DOHH2 (cell line): ENCODE data around the gene ANK3.

Source experiments
- H3F3A ChIP-seq: fragments of 200-600 bp; sonication (generic), shearing (Covaris generic); 2 replicates; pipeline ENCODE4 v1.6.0; 2016; ENCODE audit warnings: antibody characterized with exemption, mild to moderate bottlenecking; ENCODE audit not compliant: control insufficient read depth, insufficient read depth
- H3K27ac ChIP-seq: fragments of 200-600 bp; sonication (generic); 2 replicates; pipeline ENCODE4 v1.5.1; 2014; ENCODE audit warnings: low read depth, mild to moderate bottlenecking, low read length, moderate library complexity
- H3K27me3 ChIP-seq: fragments of 200-600 bp; sonication (generic); 2 replicates; pipeline ENCODE4 v1.6.1; 2014; ENCODE audit warnings: mild to moderate bottlenecking, low read length, mixed read lengths; ENCODE audit not compliant: control insufficient read depth
- H3K36me3 ChIP-seq: fragments of 200-600 bp; sonication (generic); 2 replicates; pipeline ENCODE4 v1.6.1; 2014; ENCODE audit warnings: mild to moderate bottlenecking, low read length, moderate library complexity, mixed read lengths; ENCODE audit not compliant: control insufficient read depth
- H3K4me1 ChIP-seq: fragments of 200-600 bp; sonication (generic); 2 replicates; pipeline ENCODE4 v1.6.1; 2014; ENCODE audit warnings: mild to moderate bottlenecking, low read length, mixed read lengths; ENCODE audit not compliant: control insufficient read depth
- H3K4me2 ChIP-seq: fragments of 200-600 bp; sonication (generic); 2 replicates; pipeline ENCODE4 v1.6.0; 2014; ENCODE audit warnings: mild to moderate bottlenecking, low read length, moderate library complexity
- H3K4me3 ChIP-seq: fragments of 200-600 bp; sonication (generic); 2 replicates; pipeline ENCODE4 v1.5.1; 2014; ENCODE audit warnings: mild to moderate bottlenecking, low read length, mixed read lengths
- H3K79me2 ChIP-seq: fragments of 200-600 bp; sonication (generic); 2 replicates; pipeline ENCODE4 v1.6.1; 2014; ENCODE audit warnings: mild to moderate bottlenecking, low read length, mixed read lengths; ENCODE audit not compliant: control insufficient read depth
- H3K9me2 ChIP-seq: fragments of 200-600 bp; sonication (generic); replicated peaks from 2 replicates; pipeline ENCODE4 v1.6.1; 2014; ENCODE audit warnings: mild to moderate bottlenecking, low read length, mixed read lengths; ENCODE audit not compliant: control insufficient read depth
- H3K9me3 ChIP-seq: fragments of 200-600 bp; sonication (generic); 2 replicates; pipeline ENCODE4 v1.6.1; 2014; ENCODE audit warnings: antibody characterized with exemption, low read length, mixed read lengths; ENCODE audit not compliant: control insufficient read depth, insufficient read depth
- H4K20me1 ChIP-seq: fragments of 200-600 bp; sonication (generic); 2 replicates; pipeline ENCODE4 v1.6.0; 2014; ENCODE audit warnings: low read depth, mild to moderate bottlenecking, antibody characterized with exemption, low read length, moderate library complexity; ENCODE audit not compliant: control insufficient read depth, insufficient read depth
- EZH2phosphoT487 ChIP-seq: fragments of 200-600 bp; sonication (generic); IDR thresholded peaks from 2 replicates; pipeline ENCODE4 v1.6.1; 2017; ENCODE audit warnings: borderline replicate concordance, mild to moderate bottlenecking, antibody characterized with exemption, low read length, moderate library complexity, mixed read lengths
- TF ChIP-seq, protein P1 (sequence below): fragments of 200-600 bp; sonication (generic); IDR thresholded peaks from one replicate; pipeline ENCODE4 v1.5.1; 2014; ENCODE audit warnings: antibody characterized with exemption, mild to moderate bottlenecking, low read depth, low read length; ENCODE audit not compliant: poor library complexity, severe bottlenecking

Gene ANK3

GRCh38 chr10:60304829-60305379, 84.8 kb downstream of the ANK3 start:
- no peaks in the 10 kb centered on the region for H3K9me2 ChIP-seq
- H3F3A ChIP-seq, result peaks cover 4% of the 10 kb centered on the region; the same call in 1 of the 2 replicates
- no peaks in the 10 kb centered on the region for H3K9me3 ChIP-seq
- no peak overlapping the region for H3K4me2 ChIP-seq
- H3K27me3 ChIP-seq, result no peaks in the 10 kb centered on the region
- no peak for TF ChIP-seq EZH2phosphoT487
- TF ChIP-seq, protein P1, sequence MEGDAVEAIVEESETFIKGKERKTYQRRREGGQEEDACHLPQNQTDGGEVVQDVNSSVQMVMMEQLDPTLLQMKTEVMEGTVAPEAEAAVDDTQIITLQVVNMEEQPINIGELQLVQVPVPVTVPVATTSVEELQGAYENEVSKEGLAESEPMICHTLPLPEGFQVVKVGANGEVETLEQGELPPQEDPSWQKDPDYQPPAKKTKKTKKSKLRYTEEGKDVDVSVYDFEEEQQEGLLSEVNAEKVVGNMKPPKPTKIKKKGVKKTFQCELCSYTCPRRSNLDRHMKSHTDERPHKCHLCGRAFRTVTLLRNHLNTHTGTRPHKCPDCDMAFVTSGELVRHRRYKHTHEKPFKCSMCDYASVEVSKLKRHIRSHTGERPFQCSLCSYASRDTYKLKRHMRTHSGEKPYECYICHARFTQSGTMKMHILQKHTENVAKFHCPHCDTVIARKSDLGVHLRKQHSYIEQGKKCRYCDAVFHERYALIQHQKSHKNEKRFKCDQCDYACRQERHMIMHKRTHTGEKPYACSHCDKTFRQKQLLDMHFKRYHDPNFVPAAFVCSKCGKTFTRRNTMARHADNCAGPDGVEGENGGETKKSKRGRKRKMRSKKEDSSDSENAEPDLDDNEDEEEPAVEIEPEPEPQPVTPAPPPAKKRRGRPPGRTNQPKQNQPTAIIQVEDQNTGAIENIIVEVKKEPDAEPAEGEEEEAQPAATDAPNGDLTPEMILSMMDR, result no peak
- H4K20me1 ChIP-seq, result no peaks in the 10 kb centered on the region
- H3K27ac ChIP-seq, result no peak overlapping the region
- peaks cover 16% of the 10 kb centered on the region for H3K36me3 ChIP-seq
- H3K4me1 ChIP-seq, result peaks cover 19% of the 10 kb centered on the region
- H3K79me2 ChIP-seq, result peaks cover 95% of the 10 kb centered on the region
- no peak overlapping the region for H3K4me3 ChIP-seq

- H3K4me2 ChIP-seq, result no peak overlapping the region
- no peaks in the 10 kb centered on the region for H3K9me3 ChIP-seq
- H3K9me2 ChIP-seq, result no peaks in the 10 kb centered on the region
- H3F3A ChIP-seq, result peaks cover 6% of the 10 kb centered on the region
- no peaks in the 10 kb centered on the region for H4K20me1 ChIP-seq
- H3K27me3 ChIP-seq, result no peaks in the 10 kb centered on the region
- TF ChIP-seq, protein P1, result no peak
- TF ChIP-seq EZH2phosphoT487, result no peak
- H3K79me2 ChIP-seq, result peaks cover 95% of the 10 kb centered on the region
- H3K4me3 ChIP-seq, result no peak overlapping the region
- peaks cover 23% of the 10 kb centered on the region for H3K4me1 ChIP-seq
- peaks cover 10% of the 10 kb centered on the region; the same call in 1 of the 2 replicates for H3K36me3 ChIP-seq
- no peak overlapping the region for H3K27ac ChIP-seq
Measured at GRCh38 chr10:60303778-60304177, 85.9 kb downstream of the ANK3 start.

DNA sequence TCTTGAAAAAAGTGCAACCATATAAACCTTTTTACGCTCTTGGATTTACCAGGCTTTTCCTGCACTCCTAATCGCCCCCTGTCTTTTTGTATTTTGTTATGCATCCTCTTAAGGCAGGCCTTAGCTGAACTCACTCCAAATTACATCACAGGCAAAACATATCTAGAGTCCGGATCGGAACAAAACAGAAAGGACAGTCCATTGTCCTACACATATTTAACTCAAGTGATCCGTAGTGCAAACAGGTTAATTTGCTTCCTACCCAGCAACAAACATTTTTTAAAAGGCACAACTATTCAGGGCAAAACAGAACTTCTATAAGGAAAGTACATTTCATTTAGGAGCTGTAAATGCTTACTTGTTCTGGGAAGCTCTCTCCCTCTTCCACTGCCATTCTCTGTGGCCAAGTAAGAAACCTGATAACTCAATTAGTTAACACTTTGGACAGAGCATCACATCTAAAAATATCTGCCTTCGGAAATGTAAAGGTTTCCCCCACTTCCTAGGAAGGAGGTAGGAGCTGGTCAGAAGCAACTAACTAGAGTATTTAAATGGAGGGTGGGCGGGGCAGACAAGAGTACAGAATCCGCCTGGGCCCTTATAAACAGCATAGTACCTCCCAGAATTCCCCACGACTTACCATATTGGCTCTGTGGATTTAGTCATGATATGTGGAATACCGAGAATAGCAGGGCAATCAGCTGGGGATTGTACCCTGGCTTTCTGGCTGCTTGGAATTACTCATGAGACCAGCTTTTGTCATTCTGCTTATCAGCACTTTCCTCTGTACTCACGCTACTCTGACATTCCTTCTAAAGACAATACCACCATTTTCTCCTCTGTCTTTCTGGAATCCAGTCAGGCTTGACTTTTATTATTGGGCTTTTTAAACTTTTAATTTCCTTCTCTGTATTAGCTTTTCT, 89.5 kb downstream of the ANK3 start:
- peaks cover 95% of the 10 kb centered on the region for H3K79me2 ChIP-seq
- no peak overlapping the region for H3K27ac ChIP-seq
- no peak overlapping the region for H3K4me3 ChIP-seq

More for the DNA sequence above, 89.5 kb downstream of the ANK3 start:
- TF ChIP-seq, protein P1, result no peak
- TF ChIP-seq EZH2phosphoT487, result no peak
- Histone ChIP-seq H3K36me3 (no peaks in the 10 kb centered on the region), H3K4me1 (peaks cover 34% of the 10 kb centered on the region), H3K9me3 (no peaks in the 10 kb centered on the region), H4K20me1 (no peaks in the 10 kb centered on the region; the same call in 1 of the 2 replicates), H3K27me3 (no peaks in the 10 kb centered on the region), H3K9me2 (no peaks in the 10 kb centered on the region), H3F3A (peaks cover 9% of the 10 kb centered on the region), H3K4me2 (no peak overlapping the region)
